ENCODE measurements around the gene NUFIP1. TPM values are rescaled to one million over a fixed set of nuclear protein-coding genes. Genes with fewer than 3 reads are reported as not detected.

The NUFIP1 gene
- total and polyA plus RNA-seq, 2 of the 8 experiments (the other 6 are each of a cell fraction or from before 2014, with no cell fraction given) = 4.6 to 16.6 TPM

DNA sequence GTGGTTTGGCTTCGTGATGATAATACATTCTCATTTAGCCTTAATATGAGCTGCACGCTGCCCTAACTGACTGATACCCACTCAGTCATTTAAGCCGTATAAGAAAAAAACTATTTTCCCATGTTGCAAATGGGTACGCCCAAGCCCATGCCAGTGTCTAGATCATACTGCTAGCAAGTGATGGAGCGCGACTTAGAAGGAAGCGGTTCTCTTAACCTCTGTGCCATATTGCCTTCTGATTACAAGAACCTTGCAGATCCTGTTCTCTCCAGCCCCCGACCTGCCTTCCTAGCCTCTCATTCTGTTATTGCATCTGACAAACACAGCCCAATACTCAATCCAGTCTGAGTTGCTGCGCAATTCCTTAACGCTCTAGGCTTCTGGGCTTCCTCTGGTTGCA is 670 bp upstream of the NUFIP1 start:
- no peak overlapping the region for H4K5ac ChIP-seq (ENCODE audit: insufficient read length, low read depth, low read length)
- H3K14ac ChIP-seq (ENCODE audit: insufficient read length) = no peak overlapping the region
- H3K56ac ChIP-seq (replicated peaks; ENCODE audit: insufficient read length, low read depth, low read length) = no peak overlapping the region
- POLR2A ChIA-PET (ENCODE audit: partially characterized antibody) = interaction anchor here (0.7 to 1.6 kb wide), 3 partner anchors 10 to 255 kb away, joined by 3 to 4 read pairs (median 3); no protein-coding TSS in a partner anchor
- H2AK5ac ChIP-seq (ENCODE audit: low read depth, low read length) = no peak overlapping the region
- no peak overlapping the region for H3K4ac ChIP-seq (replicated peaks; ENCODE audit: insufficient read length, low read depth, low read length)
- H2BK12ac ChIP-seq (ENCODE audit: low read depth, low read length) = no peak overlapping the region
- H3K4me2 ChIP-seq (ENCODE audit: insufficient read depth in 1 of 2, low read depth in 2 of 2, low read length in 2 of 2) = peak overlapping the region; percentile 77 to 97
- peaks cover 0 to 4% of the 10 kb centered on the region in 2 experiments for H4K20me1 ChIP-seq (replicated peaks in 1 of 2; ENCODE audit: control insufficient read depth in 1 of 2, insufficient read depth in 2 of 2, low read length in 2 of 2)
- H4K8ac ChIP-seq (ENCODE audit: extremely low read depth, insufficient read depth, low read length) = peak overlapping the region; percentile 99; the same call in 1 of the 2 replicates
- H3K27me3 ChIP-seq (replicated peaks in 1 of 4; ENCODE audit: control insufficient read depth in 3 of 4, extremely low read depth in 1 of 4, insufficient read depth in 3 of 4, low read length in 3 of 4) = no peaks in the 10 kb centered on the region
- peaks cover 3 to 9% (median 6%) of the 10 kb centered on the region in 4 experiments; a peak in 6 of 8 replicates for H3K36me3 ChIP-seq (ENCODE audit: control insufficient read depth in 2 of 4, insufficient read depth in 4 of 4, low read length in 3 of 4)
- H3K4me1 ChIP-seq (replicated peaks in 1 of 4; ENCODE audit: control insufficient read depth in 3 of 4, insufficient read depth in 4 of 4, low read length in 3 of 4) = peaks cover 0 to 9% (median 0%) of the 10 kb centered on the region in 4 experiments; a peak in 1 of 7 replicates
- H3K79me1 ChIP-seq (ENCODE audit: low read depth, low read length) = peaks cover 2% of the 10 kb centered on the region; the same call in 1 of the 2 replicates
- H3K4me3 ChIP-seq (ENCODE audit: extremely low read depth in 1 of 4, insufficient read depth in 2 of 4, low read depth in 3 of 4, low read length in 4 of 4) = peak overlapping the region; percentile 73 to 95 (median 95)
- no peak overlapping the region for H2BK20ac ChIP-seq (ENCODE audit: low read length)
- H2BK120ac ChIP-seq (replicated peaks; ENCODE audit: low read depth, low read length) = no peak overlapping the region
- H3K23me2 ChIP-seq (ENCODE audit: low read depth, low read length) = peaks cover 4% of the 10 kb centered on the region; the same call in 1 of the 2 replicates
- H4K91ac ChIP-seq (replicated peaks; ENCODE audit: insufficient read length, low read length) = no peak overlapping the region
- H3K79me2 ChIP-seq (ENCODE audit: control insufficient read depth in 1 of 2, insufficient read depth in 2 of 2, low read length in 2 of 2) = peaks cover 14 to 73% of the 10 kb centered on the region in 2 experiments
- 25% methylated on average over 10 of the region's 10 CpGs; no CpG with 5 or more reads in 1 of the 2 experiments for WGBS, 2 experiments (ENCODE audit: extremely low coverage in 1 of 2, insufficient coverage in 1 of 2, insufficient read length in 1 of 2, insufficient replicate concordance in 2 of 2, low coverage in 1 of 2, low lambda C conversion rate in 2 of 2, missing lambda C conversion rate in 1 of 2)
- H3K27ac ChIP-seq (ENCODE audit: low read depth, low read length) = peak overlapping the region; percentile 83; the same call in 1 of the 2 replicates
- CTCF ChIA-PET (ENCODE audit: partially characterized antibody) = no interaction called here
- H2BK15ac ChIP-seq (ENCODE audit: low read length) = no peak overlapping the region
- H3K23ac ChIP-seq (ENCODE audit: insufficient read length) = no peak overlapping the region
- H2AFZ ChIP-seq (ENCODE audit: low read length) = peak overlapping the region; percentile 87; the same call in 1 of the 2 replicates
- H2BK5ac ChIP-seq (ENCODE audit: low read depth, low read length) = 0 out of 2 replicates have a peak overlapping the region, but pooled peaks have one; percentile 71
- H3K9me3 ChIP-seq (ENCODE audit: insufficient read depth in 2 of 2, low read depth in 1 of 2, low read length in 1 of 2) = no peaks in the 10 kb centered on the region
- H3K18ac ChIP-seq (ENCODE audit: extremely low read depth, low read length) = no peak overlapping the region
- peak overlapping the region; percentile 65 to 92 (median 87) for H3K9ac ChIP-seq (replicated peaks in 1 of 4; ENCODE audit: extremely low read depth in 1 of 4, low read depth in 3 of 4, low read length in 3 of 4)
- no peak for DNase-seq (ENCODE audit: low read depth in 1 of 2, low spot score in 2 of 2)
- no peak for FAIRE-seq
- no peak for TF ChIP-seq SRF (IDR thresholded peaks at IDR 0.05; ENCODE audit: low read depth, low read length)
- TF ChIP-seq MAFK (IDR thresholded peaks at IDR 0.05; ENCODE audit: low read depth, low read length) = no peak
- no peak for TF ChIP-seq JUN (IDR thresholded peaks at IDR 0.05; ENCODE audit: low read depth, low read length)
- no peak for TF ChIP-seq PHF8 (conservative IDR thresholded peaks at IDR 0.05; ENCODE audit: low read depth, low read length)
- TF ChIP-seq BACH1 (IDR thresholded peaks at IDR 0.05; ENCODE audit: low read length) = no peak
